H1 (cell line): Measurements from ENCODE around the gene DLG4.

ENCODE experiments used
- BRCA1 ChIP-seq: IDR thresholded peaks from 2 replicates; pipeline ENCODE4 v1.6.1; 2012; ENCODE audit warnings: low read depth, low read length, improper control_type of control experiment
- CHD1 ChIP-seq: IDR thresholded peaks from 2 replicates; pipeline ENCODE4 v1.6.1; 2012; ENCODE audit warnings: low read depth, low read length, improper control_type of control experiment
- POLR2A ChIP-seq, 2 experiments: IDR thresholded peaks; 1 replicate in 1 of 2; 2 replicates in 1 of 2; pipeline ENCODE4 v1.6.1; 2011; ENCODE audit warnings: low read depth in 2 of 2, low read length in 2 of 2, mild to moderate bottlenecking in 2 of 2; ENCODE audit errors: control extremely low read depth in 1 of 2
- RFX5 ChIP-seq: IDR thresholded peaks from 2 replicates; pipeline ENCODE4 v1.6.1; 2011; ENCODE audit warnings: low read depth, low read length, improper control_type of control experiment, borderline replicate concordance
- SP2 ChIP-seq: IDR thresholded peaks from 2 replicates; pipeline ENCODE4 v1.6.1; 2012; ENCODE audit warnings: mild to moderate bottlenecking, low read length, inconsistent platforms
- TEAD4 ChIP-seq: IDR thresholded peaks from 2 replicates; pipeline ENCODE4 v1.6.1; 2012; ENCODE audit warnings: low read depth, low read length, inconsistent platforms, mixed read lengths
- ZNF274 ChIP-seq: IDR thresholded peaks from 2 replicates; pipeline ENCODE4 v1.7.0; 2012; ENCODE audit warnings: low read length, borderline replicate concordance; ENCODE audit errors: extremely low read depth
- TF ChIP-seq, protein P1 (sequence below), 3 experiments: IDR thresholded peaks; 1 replicate in 2 of 3; 2 replicates in 1 of 3; pipeline versions ENCODE4 v1.5.1 to v1.6.1; 2011; ENCODE audit warnings: low read length in 3 of 3, mild to moderate bottlenecking in 3 of 3, inconsistent platforms in 2 of 3, low read depth in 1 of 3, moderate library complexity in 1 of 3; ENCODE audit not compliant: insufficient read depth in 1 of 3; ENCODE audit errors: control extremely low read depth in 1 of 3

DNA sequence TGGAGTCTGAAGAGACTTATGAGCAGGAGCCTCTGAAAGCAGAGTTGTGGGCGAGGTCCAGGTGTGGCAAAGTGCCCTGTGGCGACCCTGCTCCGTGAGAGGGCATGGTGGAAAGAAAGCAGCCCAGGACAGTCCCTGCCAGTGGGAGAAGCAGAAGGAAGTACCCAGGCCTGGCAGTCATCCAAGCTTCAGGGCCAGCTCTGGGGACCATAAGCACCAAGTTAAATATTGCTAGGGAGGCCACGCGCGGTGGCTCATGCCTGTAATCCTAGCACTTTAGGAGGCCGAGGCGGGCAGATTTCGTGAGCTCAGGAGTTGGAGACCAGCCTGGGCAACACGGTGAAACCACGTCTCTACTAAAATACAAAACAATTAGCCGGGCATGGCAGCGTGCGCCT is 35.5 kb downstream of the DLG4 start:
- TF ChIP-seq, protein P1, sequence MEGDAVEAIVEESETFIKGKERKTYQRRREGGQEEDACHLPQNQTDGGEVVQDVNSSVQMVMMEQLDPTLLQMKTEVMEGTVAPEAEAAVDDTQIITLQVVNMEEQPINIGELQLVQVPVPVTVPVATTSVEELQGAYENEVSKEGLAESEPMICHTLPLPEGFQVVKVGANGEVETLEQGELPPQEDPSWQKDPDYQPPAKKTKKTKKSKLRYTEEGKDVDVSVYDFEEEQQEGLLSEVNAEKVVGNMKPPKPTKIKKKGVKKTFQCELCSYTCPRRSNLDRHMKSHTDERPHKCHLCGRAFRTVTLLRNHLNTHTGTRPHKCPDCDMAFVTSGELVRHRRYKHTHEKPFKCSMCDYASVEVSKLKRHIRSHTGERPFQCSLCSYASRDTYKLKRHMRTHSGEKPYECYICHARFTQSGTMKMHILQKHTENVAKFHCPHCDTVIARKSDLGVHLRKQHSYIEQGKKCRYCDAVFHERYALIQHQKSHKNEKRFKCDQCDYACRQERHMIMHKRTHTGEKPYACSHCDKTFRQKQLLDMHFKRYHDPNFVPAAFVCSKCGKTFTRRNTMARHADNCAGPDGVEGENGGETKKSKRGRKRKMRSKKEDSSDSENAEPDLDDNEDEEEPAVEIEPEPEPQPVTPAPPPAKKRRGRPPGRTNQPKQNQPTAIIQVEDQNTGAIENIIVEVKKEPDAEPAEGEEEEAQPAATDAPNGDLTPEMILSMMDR (IDR thresholded peaks at IDR 0.05; ENCODE audit: control extremely low read depth in 1 of 3, insufficient read depth in 1 of 3, low read depth in 1 of 3, low read length in 3 of 3) = no peak
- TF ChIP-seq POLR2A (IDR thresholded peaks at IDR 0.05; ENCODE audit: control extremely low read depth in 1 of 2, low read depth in 2 of 2, low read length in 2 of 2) (no peak), BRCA1 (no peak), TEAD4 (no peak), SP2 (no peak), ZNF274 (no peak), RFX5 (no peak), CHD1 (no peak)
